Stimulated activated CD8-positive, alpha-beta memory T cell treated with anti-CD3 and anti-CD28 coated beads, Interleukin-7, amount 100 ng/mL, for 48 hours (primary cell): ENCODE measurements around the gene PPP1R1A.

Experiments used
- DNase-seq, 2 donors: peaks; one replicate each; pipeline ENCODE4 v3.0.0-alpha.2; 2020; ENCODE audit warnings: low read depth in 1 of 2; ENCODE audit errors: extremely low read depth in 1 of 2

The PPP1R1A gene

GRCh38 chr12:54603872-54604271 is 15.4 kb upstream of the PPP1R1A start:
- no peak for DNase-seq

- DNase-seq = peak; percentile 21 to 30
These were observed 14.8 kb upstream of the PPP1R1A start for GRCh38 chr12:54603173-54603814.

GRCh38 chr12:54602661-54603060 is 14.2 kb upstream of the PPP1R1A start:
- DNase-seq = no peak

GRCh38 chr12:54601841-54602240 is 13.4 kb upstream of the PPP1R1A start:
- no peak for DNase-seq

GRCh38 chr12:54598970-54599369 is 10.5 kb upstream of the PPP1R1A start:
- DNase-seq = no peak

- peak in 1 of 2 donors; percentile 11 for DNase-seq
These were observed 8.1 kb upstream of the PPP1R1A start for GRCh38 chr12:54596526-54596946.

- no peak for DNase-seq
These were observed 7.0 kb upstream of the PPP1R1A start for GRCh38 chr12:54595471-54595870.

GRCh38 chr12:54593725-54594124 is 5.3 kb upstream of the PPP1R1A start:
- DNase-seq = no peak

GRCh38 chr12:54593135-54593534 is 4.7 kb upstream of the PPP1R1A start:
- no peak for DNase-seq

GRCh38 chr12:54592316-54592715 is 3.9 kb upstream of the PPP1R1A start:
- DNase-seq = no peak

GRCh38 chr12:54590978-54591591 is 2.6 kb upstream of the PPP1R1A start:
- DNase-seq = no peak

- DNase-seq = no peak
These were observed 1.5 kb upstream of the PPP1R1A start for GRCh38 chr12:54589964-54590363.

- DNase-seq = no peak
These were observed 420 bp upstream of the PPP1R1A start for GRCh38 chr12:54588890-54589267.

- DNase-seq = no peak
These were observed 1.1 kb downstream of the PPP1R1A start for GRCh38 chr12:54587315-54587873.

- no peak for DNase-seq
These were observed 1.8 kb downstream of the PPP1R1A start for GRCh38 chr12:54586620-54587019.

- no peak for DNase-seq
These were observed 3.2 kb downstream of the PPP1R1A start for GRCh38 chr12:54585243-54585642.

GRCh38 chr12:54584128-54584527 is 4.3 kb downstream of the PPP1R1A start:
- no peak for DNase-seq

GRCh38 chr12:54583726-54584125 is 4.7 kb downstream of the PPP1R1A start:
- DNase-seq = no peak

- DNase-seq = no peak
These were observed 7.0 kb downstream of the PPP1R1A start for GRCh38 chr12:54581412-54581811.

- DNase-seq = peak; percentile 65 to 68
These were observed 8.6 kb downstream of the PPP1R1A start for GRCh38 chr12:54579696-54580333.

GRCh38 chr12:54579258-54579657 is 9.2 kb downstream of the PPP1R1A start:
- no peak for DNase-seq

- DNase-seq = no peak
These were observed 9.7 kb downstream of the PPP1R1A start for GRCh38 chr12:54578778-54579177.
